Hepatocyte (in vitro differentiated cells): ENCODE results near the gene GLYATL3. TPM values are rescaled to one million over a fixed set of nuclear protein-coding genes. Genes with fewer than 3 reads are reported as not detected.
"Not testable (repeated sequence)": the region's sequence is repeated elsewhere in the genome, so short reads cannot be mapped to it uniquely, and the experiment has no call there.

ENCODE experiments used
- DNase-seq: peaks from one replicate; pipeline ENCODE4 v3.0.0-alpha.2; 2016; ENCODE audit warnings: low spot score
- H2AFZ ChIP-seq: fragments of 200-600 bp; sonication (generic); 2 replicates; pipeline ENCODE4 v1.6.0; 2016; ENCODE audit warnings: antibody characterized with exemption, mild to moderate bottlenecking
- H3K27ac ChIP-seq: fragments of 200-600 bp; sonication (generic); 2 replicates; pipeline ENCODE4 v1.5.1; 2016; ENCODE audit warnings: mild to moderate bottlenecking
- H3K27me3 ChIP-seq: fragments of 200-600 bp; sonication (generic); 2 replicates; pipeline ENCODE4 v1.6.1; 2016
- H3K36me3 ChIP-seq: fragments of 200-600 bp; sonication (generic); replicated peaks from 2 replicates; pipeline ENCODE4 v1.5.1; 2016; ENCODE audit warnings: low read depth; ENCODE audit not compliant: insufficient read depth
- H3K4me1 ChIP-seq: fragments of 200-600 bp; sonication (generic); 2 replicates; pipeline ENCODE4 v1.5.1; 2016; ENCODE audit warnings: mild to moderate bottlenecking, moderate library complexity; ENCODE audit not compliant: insufficient read depth
- H3K4me2 ChIP-seq: fragments of 200-600 bp; sonication (generic); 2 replicates; pipeline ENCODE4 v1.6.0; 2016
- H3K4me3 ChIP-seq: fragments of 200-600 bp; sonication (generic); 2 replicates; pipeline ENCODE4 v1.5.1; 2016; ENCODE audit warnings: mild to moderate bottlenecking
- H3K79me2 ChIP-seq: fragments of 200-600 bp; sonication (generic); 2 replicates; pipeline ENCODE4 v1.6.0; 2017; ENCODE audit warnings: mild to moderate bottlenecking
- H3K9me2 ChIP-seq: fragments of 200-600 bp; sonication (generic); replicated peaks from 2 replicates; pipeline ENCODE4 v1.6.0; 2017; ENCODE audit warnings: mild to moderate bottlenecking; ENCODE audit not compliant: insufficient read depth
- H3K9me3 ChIP-seq: fragments of 200-600 bp; sonication (generic); 2 replicates; pipeline ENCODE4 v1.5.1; 2016; ENCODE audit warnings: low read depth, mild to moderate bottlenecking
- H4K20me1 ChIP-seq: fragments of 200-600 bp; sonication (generic); 2 replicates; pipeline ENCODE4 v1.6.0; 2016; ENCODE audit warnings: mild to moderate bottlenecking; ENCODE audit not compliant: insufficient read depth, poor library complexity, severe bottlenecking
- CTCF ChIP-seq: fragments of 200-600 bp; sonication (generic); IDR thresholded peaks from 2 replicates; pipeline ENCODE4 v1.5.1; 2016; ENCODE audit warnings: antibody characterized with exemption, mild to moderate bottlenecking; ENCODE audit not compliant: poor library complexity
- EZH2 ChIP-seq: fragments of 200-600 bp; sonication (generic); IDR thresholded peaks from 2 replicates; pipeline ENCODE4 v1.6.1; 2016; ENCODE audit warnings: antibody characterized with exemption, mild to moderate bottlenecking, borderline replicate concordance
- EZH2phosphoT487 ChIP-seq: fragments of 200-600 bp; sonication (generic); IDR thresholded peaks from one replicate; pipeline ENCODE4 v1.6.1; 2018; ENCODE audit warnings: antibody characterized with exemption, mild to moderate bottlenecking, low read depth, moderate library complexity; ENCODE audit not compliant: unreplicated experiment, severe bottlenecking
- WGBS: methylation state at CpG from one replicate; pipeline ENCODE4 v1.1.6; 2016; ENCODE audit warnings: low lambda C conversion rate; ENCODE audit errors: missing lambda C conversion rate; 5-methylcytosine and 5-hydroxymethylcytosine counted together
- polyA plus RNA-seq: library from polyadenylated mRNA; unstranded; fragments of >200 nt; fragmentation: Nextera tagmentation; extraction: Ambion mirVana; gene quantifications from 2 replicates; pipeline ENCODE4 v1.2.1, GENCODE V29; 2016
- total RNA-seq: library from RNA; depleted of rRNA; stranded (reverse); fragments of >200 nt; gene quantifications from 2 replicates; pipeline ENCODE4 v1.2.3, GENCODE V29; 2014

GLYATL3 gene
- total and polyA plus RNA-seq, 2 experiments from 2014 or later = not detected

GRCh38 chr6:49463612-49463967 lies 36.1 kb upstream of the GLYATL3 start:
- TF ChIP-seq EZH2 = no peak
- TF ChIP-seq EZH2phosphoT487 = no peak
- TF ChIP-seq CTCF = no peak
- Histone ChIP-seq H3K9me2 (no peaks in the 10 kb centered on the region), H3K4me2 (peak overlapping the region; percentile 85), H3K4me1 (no peaks in the 10 kb centered on the region), H3K27me3 (no peaks in the 10 kb centered on the region), H3K9me3 (no peaks in the 10 kb centered on the region), H3K4me3 (peak overlapping the region; percentile 74), H3K27ac (peak overlapping the region; percentile 38), H3K36me3 (no peaks in the 10 kb centered on the region), H2AFZ (peak overlapping the region; percentile 70), H3K79me2 (peaks cover 74% of the 10 kb centered on the region), H4K20me1 (peaks cover 6% of the 10 kb centered on the region)
- no peak for DNase-seq
- WGBS = 4% methylated on average over 4 of the region's 4 CpGs

- no peak overlapping the region for H3K27ac ChIP-seq
- H4K20me1 ChIP-seq = peaks cover 4% of the 10 kb centered on the region
- no peak for TF ChIP-seq EZH2
- no peak for TF ChIP-seq CTCF
- TF ChIP-seq EZH2phosphoT487 = no peak
- H3K27me3 ChIP-seq = no peaks in the 10 kb centered on the region
- H2AFZ ChIP-seq = no peak overlapping the region
- WGBS = 96% methylated on average over 2 of the region's 2 CpGs
- no peak overlapping the region for H3K4me2 ChIP-seq
- no peak for DNase-seq
- no peaks in the 10 kb centered on the region for H3K9me3 ChIP-seq
- H3K4me3 ChIP-seq = no peak overlapping the region
- H3K9me2 ChIP-seq = no peaks in the 10 kb centered on the region
- H3K36me3 ChIP-seq = no peaks in the 10 kb centered on the region
- H3K79me2 ChIP-seq = peaks cover 63% of the 10 kb centered on the region
- no peaks in the 10 kb centered on the region for H3K4me1 ChIP-seq
Measured at GRCh38 chr6:49464691-49465090, 35.0 kb upstream of the GLYATL3 start.

DNA sequence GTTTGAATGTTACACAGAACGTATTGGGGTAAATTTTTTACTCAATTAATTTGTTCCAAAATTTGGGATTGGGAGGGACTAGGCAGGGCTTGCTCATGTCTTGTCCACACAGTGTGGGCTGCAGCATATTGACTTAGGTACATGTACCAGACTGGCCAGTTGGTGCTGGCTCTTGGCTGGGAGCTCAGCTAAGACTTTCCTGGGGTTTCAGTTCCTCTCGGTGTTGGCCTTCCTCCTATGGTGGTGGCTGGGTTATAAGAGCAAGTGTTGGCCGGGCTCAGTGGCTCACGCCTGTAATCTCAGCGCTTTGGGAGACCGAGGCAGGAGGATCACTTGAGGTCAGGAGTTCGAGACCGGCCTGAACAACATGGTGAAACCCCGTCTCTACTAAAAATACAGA lies 31.7 kb upstream of the GLYATL3 start:
- H3K9me2 ChIP-seq = no peaks in the 10 kb centered on the region
- no peaks in the 10 kb centered on the region for H3K27me3 ChIP-seq
- H3K27ac ChIP-seq = no peak overlapping the region
- no peak overlapping the region for H3K4me2 ChIP-seq
- H3K4me1 ChIP-seq = no peaks in the 10 kb centered on the region
- no peaks in the 10 kb centered on the region for H3K9me3 ChIP-seq
- DNase-seq = no peak
- no peak for TF ChIP-seq CTCF
- no peak for TF ChIP-seq EZH2phosphoT487
- TF ChIP-seq EZH2 = no peak
- no peaks in the 10 kb centered on the region for H3K36me3 ChIP-seq
- H4K20me1 ChIP-seq = no peaks in the 10 kb centered on the region
- H3K79me2 ChIP-seq = peaks cover 32% of the 10 kb centered on the region
- 94% methylated on average over 9 of the region's 9 CpGs for WGBS
- H2AFZ ChIP-seq = no peak overlapping the region
- H3K4me3 ChIP-seq = no peak overlapping the region

DNA sequence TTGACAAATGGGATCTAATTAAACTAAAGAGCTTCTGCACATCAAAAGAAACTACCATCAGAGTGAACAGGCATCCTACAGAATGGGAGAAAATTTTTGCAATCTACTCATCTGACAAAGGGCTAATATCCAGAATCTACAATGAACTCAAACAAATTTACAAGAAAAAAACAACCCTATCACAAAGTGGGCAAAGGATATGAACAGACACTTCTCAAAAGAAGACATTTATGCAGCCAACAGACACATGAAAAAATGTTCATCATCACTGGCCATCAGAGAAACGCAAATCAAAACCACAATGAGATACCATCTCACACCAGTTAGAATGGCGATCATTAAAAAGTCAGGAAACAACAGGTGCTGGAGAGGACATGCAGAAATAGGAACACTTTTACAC lies 23.2 kb upstream of the GLYATL3 start:
- H3K27ac ChIP-seq, H3K9me2 ChIP-seq, H3K4me2 ChIP-seq, H2AFZ ChIP-seq, H3K36me3 ChIP-seq, H3K4me3 ChIP-seq, H3K4me1 ChIP-seq, H3K27me3 ChIP-seq, H3K79me2 ChIP-seq, H4K20me1 ChIP-seq, DNase-seq, H3K9me3 ChIP-seq: not testable (repeated sequence)
- WGBS = 98% methylated on average over 2 of the region's 2 CpGs
